Right lobe of liver (tissue), 6 donors: ENCODE data around the gene RSPO1. TPM values are rescaled to one million over a fixed set of nuclear protein-coding genes. Genes with fewer than 3 reads are reported as not detected.

Source experiments
- ATAC-seq, 4 donors: fragments of 200-7000 bp; cut with Tn5 transposase; one replicate each; pipeline ENCODE4 v1.9.1; 2020; ENCODE audit warnings: mild to moderate bottlenecking in 4 of 4, moderate library complexity in 4 of 4
- DNase-seq, 3 donors: peaks; one replicate each; pipeline ENCODE4 v3.0.0-alpha.2; 2020
- H3K27ac ChIP-seq, 3 donors: fragments of 200-600 bp; one replicate each; pipeline ENCODE4 v1.8.0; 2022
- H3K27me3 ChIP-seq, 2 donors: fragments of 200-600 bp; one replicate each; pipeline ENCODE4 v1.8.0; 2022
- H3K36me3 ChIP-seq, 4 donors: fragments of 200-600 bp; sonication (generic) in 1 of 4; one replicate each; pipeline versions ENCODE4 v1.5.1 to v1.8.0; 2017 to 2022; ENCODE audit warnings: control low read depth in 1 of 4
- H3K4me1 ChIP-seq, 4 donors: fragments of 200-600 bp; sonication (generic) in 1 of 4; one replicate each; pipeline versions ENCODE4 v1.5.1 to v1.8.0; 2017 to 2022; ENCODE audit warnings: control low read depth in 1 of 4
- H3K4me3 ChIP-seq, 3 donors: fragments of 200-600 bp; one replicate each; pipeline ENCODE4 v1.8.0; 2022
- H3K9me3 ChIP-seq, 4 donors: fragments of 200-600 bp; sonication (generic) in 1 of 4; one replicate each; pipeline versions ENCODE4 v1.5.1 to v1.8.0; 2017 to 2022; ENCODE audit warnings: control low read depth in 1 of 4
- POLR2A ChIP-seq: fragments of 450-650 bp; IDR thresholded peaks from one replicate; pipeline ENCODE4 v1.6.1; 2017; ENCODE audit warnings: antibody characterized with exemption, mild to moderate bottlenecking
- WGBS: methylation state at CpG from one replicate; pipeline ENCODE4 v1.1.6; 2018; ENCODE audit warnings: low coverage, low lambda C conversion rate; ENCODE audit not compliant: insufficient coverage; ENCODE audit errors: missing lambda C conversion rate; 5-methylcytosine and 5-hydroxymethylcytosine counted together
- intact Hi-C, 2 donors: fragments of 100-400 bp; cut with DNase I; formaldehyde crosslinking; loops; one replicate each; pipeline versions ENCODE4 v1.11.2 to v1.14.1; 2022
- total RNA-seq, 6 experiments: library from RNA; depleted of rRNA in 2 of 6; stranded (reverse); fragments of >200 nt in 2 of 6; fragmentation: NEBNext Ultra II Directional in 3 of 6; extraction: Animal tissue kit (Norgen Biotek cat#: 25700) in 3 of 6; gene quantifications; one replicate each; pipeline versions ENCODE4 v1.1.0 to v1.2.4, GENCODE V29; 2016 to 2023
- TF ChIP-seq, protein P1 (sequence below), 4 donors: fragments of 200-600 bp in 3 of 4; fragments of 450-650 bp in 1 of 4; IDR thresholded peaks; one replicate each; pipeline versions ENCODE4 v1.5.1 to v1.8.0; 2016 to 2022; ENCODE audit warnings: antibody characterized with exemption in 4 of 4, mild to moderate bottlenecking in 2 of 4
- donor health status: DM: no; HTN: yes; CAD: no.
- donor health status: DM: no; HTN: no; CAD: no.
- donor health status: DM: no; HTN: no; CAD: no.
- donor health status: DM: no; HTN: yes; CAD: no.
- donor health status: DM: no; HTN: yes; CAD: no.

Gene RSPO1
- total RNA-seq, 6 experiments from 2014 or later, result not detected

DNA sequence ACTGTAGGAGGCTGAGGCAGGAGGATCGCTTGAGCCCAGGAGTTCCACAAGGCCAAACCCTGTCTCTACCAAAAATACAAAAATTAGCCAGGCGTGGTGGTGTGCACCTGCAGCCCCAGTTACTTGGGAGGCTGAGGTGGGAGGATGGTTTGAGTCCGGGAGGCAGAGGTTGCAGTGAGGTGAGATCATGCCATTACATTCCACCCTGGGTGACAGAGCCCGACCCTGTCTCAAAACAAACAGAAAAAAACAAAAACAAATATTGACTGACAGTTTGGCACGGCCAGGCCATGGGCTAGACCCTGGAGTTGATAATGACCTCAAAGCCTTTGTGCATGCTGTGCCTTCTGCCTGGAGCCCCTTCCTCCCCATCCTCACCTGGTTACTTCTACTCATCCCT is 19.2 kb upstream of the RSPO1 start:
- Histone ChIP-seq H3K9me3 (no peaks in the 10 kb centered on the region), H3K27ac (no peak overlapping the region), H3K4me1 (no peaks in the 10 kb centered on the region), H3K4me3 (no peak overlapping the region), H3K36me3 (no peaks in the 10 kb centered on the region), H3K27me3 (no peaks in the 10 kb centered on the region)
- intact Hi-C loops, result no loop called here
- DNase-seq (no peak), ATAC-seq (no peak)
- 47% methylated on average over 4 of the region's 5 CpGs for WGBS
- TF ChIP-seq POLR2A, result no peak
- TF ChIP-seq, protein P1, sequence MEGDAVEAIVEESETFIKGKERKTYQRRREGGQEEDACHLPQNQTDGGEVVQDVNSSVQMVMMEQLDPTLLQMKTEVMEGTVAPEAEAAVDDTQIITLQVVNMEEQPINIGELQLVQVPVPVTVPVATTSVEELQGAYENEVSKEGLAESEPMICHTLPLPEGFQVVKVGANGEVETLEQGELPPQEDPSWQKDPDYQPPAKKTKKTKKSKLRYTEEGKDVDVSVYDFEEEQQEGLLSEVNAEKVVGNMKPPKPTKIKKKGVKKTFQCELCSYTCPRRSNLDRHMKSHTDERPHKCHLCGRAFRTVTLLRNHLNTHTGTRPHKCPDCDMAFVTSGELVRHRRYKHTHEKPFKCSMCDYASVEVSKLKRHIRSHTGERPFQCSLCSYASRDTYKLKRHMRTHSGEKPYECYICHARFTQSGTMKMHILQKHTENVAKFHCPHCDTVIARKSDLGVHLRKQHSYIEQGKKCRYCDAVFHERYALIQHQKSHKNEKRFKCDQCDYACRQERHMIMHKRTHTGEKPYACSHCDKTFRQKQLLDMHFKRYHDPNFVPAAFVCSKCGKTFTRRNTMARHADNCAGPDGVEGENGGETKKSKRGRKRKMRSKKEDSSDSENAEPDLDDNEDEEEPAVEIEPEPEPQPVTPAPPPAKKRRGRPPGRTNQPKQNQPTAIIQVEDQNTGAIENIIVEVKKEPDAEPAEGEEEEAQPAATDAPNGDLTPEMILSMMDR (IDR thresholded peaks at IDR 0.05), result no peak

DNA sequence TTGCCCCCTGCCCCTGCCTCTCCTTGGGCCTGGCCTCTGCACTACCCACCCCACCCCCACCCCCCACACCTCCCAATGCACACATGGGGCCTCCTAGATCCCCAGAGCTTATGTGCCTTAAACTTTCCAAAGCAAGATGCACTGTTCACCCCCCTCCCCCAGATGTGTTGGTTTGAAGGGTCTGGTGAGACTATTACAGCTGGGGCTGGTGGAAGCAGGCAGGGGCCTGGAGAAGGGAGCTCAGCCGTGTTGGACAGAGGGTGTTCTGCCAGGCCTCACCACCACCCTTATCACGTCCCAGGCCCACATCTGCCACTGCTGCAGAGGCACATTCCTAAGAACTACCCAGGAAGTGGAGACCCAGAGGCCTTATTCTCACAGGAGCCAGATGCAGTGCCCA is 18.3 kb upstream of the RSPO1 start:
- H3K27me3 ChIP-seq, result no peaks in the 10 kb centered on the region
- TF ChIP-seq, protein P1 (IDR thresholded peaks at IDR 0.05), result no peak
- TF ChIP-seq POLR2A, result no peak
- H3K9me3 ChIP-seq, result no peaks in the 10 kb centered on the region
- no peak overlapping the region for H3K27ac ChIP-seq
- DNase-seq (no peak), ATAC-seq (no peak)
- no peaks in the 10 kb centered on the region for H3K4me1 ChIP-seq
- no peaks in the 10 kb centered on the region for H3K36me3 ChIP-seq
- intact Hi-C loops, result no loop called here
- WGBS, result no CpG with 5 or more reads among the region's 2 CpGs
- no peak overlapping the region for H3K4me3 ChIP-seq

DNA sequence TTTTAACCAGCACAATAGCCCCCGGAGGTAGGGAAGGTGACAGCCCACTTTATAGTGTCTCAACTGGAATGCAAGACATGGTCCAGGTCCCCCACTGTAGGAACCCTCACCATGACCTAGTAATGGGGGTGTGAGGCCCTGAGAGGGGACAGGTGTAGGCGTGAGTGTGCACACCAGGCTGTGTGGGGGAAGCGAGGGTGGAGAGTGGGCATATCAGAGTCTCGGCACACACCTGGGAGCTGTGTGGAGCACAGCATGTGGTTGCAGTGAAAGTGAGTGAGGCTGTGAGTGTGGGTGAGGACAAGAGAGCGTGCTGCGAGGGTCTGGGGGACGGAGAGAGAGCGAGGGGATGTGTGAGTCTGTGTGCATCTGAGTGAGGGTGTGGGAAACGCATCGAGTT is 17.1 kb upstream of the RSPO1 start:
- intact Hi-C loops, result no loop called here

DNA sequence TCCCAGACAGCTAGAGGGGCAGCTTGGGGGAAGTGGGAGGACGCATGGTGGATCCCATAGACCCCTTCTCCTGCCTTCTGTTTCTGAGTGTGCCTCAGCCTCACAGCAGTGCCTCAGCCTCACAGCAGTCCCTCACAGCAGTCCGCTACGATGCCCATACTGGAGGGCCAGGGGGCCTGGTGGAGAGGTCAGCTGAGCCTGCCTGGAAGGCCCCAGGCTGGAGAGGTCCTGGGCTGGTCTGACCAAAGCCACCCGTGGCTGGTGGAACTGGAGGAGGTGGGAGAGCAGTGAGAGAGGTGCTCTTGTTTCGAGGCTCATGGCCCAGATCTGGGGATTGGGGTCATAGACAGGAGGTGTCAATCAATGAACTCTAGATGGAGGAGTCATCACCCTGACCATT is 16.0 kb upstream of the RSPO1 start:
- TF ChIP-seq, protein P1 (IDR thresholded peaks at IDR 0.05), result no peak
- TF ChIP-seq POLR2A, result no peak
- ATAC-seq (no peak), DNase-seq (no peak)
- Histone ChIP-seq H3K4me1 (no peaks in the 10 kb centered on the region), H3K9me3 (no peaks in the 10 kb centered on the region), H3K4me3 (no peak overlapping the region), H3K27me3 (no peaks in the 10 kb centered on the region), H3K27ac (no peak overlapping the region), H3K36me3 (no peaks in the 10 kb centered on the region)
- intact Hi-C loops, result no loop called here
- WGBS, result no CpG with 5 or more reads among the region's 5 CpGs

More for the DNA sequence above, 17.1 kb upstream of the RSPO1 start:
- WGBS, result 69% methylated on average over 7 of the region's 10 CpGs
- ATAC-seq (no peak), DNase-seq (no peak)
- Histone ChIP-seq H3K4me3 (no peak overlapping the region), H3K9me3 (no peaks in the 10 kb centered on the region), H3K27me3 (no peaks in the 10 kb centered on the region), H3K4me1 (no peaks in the 10 kb centered on the region), H3K36me3 (no peaks in the 10 kb centered on the region), H3K27ac (no peak overlapping the region)
- TF ChIP-seq POLR2A, result no peak
- TF ChIP-seq, protein P1 (IDR thresholded peaks at IDR 0.05), result no peak

DNA sequence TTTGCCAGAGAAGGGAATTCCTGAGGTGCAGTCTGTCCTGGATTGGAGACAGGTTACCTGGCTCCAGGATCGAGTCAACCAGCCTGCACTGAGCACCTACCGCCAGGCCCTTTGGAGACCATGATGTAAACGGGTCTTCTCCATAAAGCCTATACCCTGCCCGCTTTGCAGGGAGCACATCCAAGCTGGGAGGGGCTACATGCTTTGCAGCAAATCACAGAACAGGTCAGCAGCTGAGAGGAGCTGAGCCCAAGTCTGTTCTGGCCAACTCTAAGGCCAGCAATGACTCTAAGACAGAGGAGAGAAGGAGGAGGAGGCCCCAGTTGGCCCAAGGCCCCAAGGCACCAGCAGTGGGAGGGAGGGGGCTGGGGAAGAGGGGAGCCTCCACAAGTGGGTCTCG is 15.5 kb upstream of the RSPO1 start:
- no peak for ATAC-seq

More for the DNA sequence above, 15.5 kb upstream of the RSPO1 start:
- DNase-seq, result no peak
- H3K36me3 ChIP-seq, result no peaks in the 10 kb centered on the region
- no peak for TF ChIP-seq POLR2A
- TF ChIP-seq, protein P1 (IDR thresholded peaks at IDR 0.05), result no peak
- H3K4me1 ChIP-seq, result no peaks in the 10 kb centered on the region
- no peak overlapping the region for H3K27ac ChIP-seq
- no peaks in the 10 kb centered on the region for H3K9me3 ChIP-seq
- H3K4me3 ChIP-seq, result no peak overlapping the region
- WGBS, result 80% methylated on average over 1 of the region's 5 CpGs
- intact Hi-C loops, result no loop called here
- no peaks in the 10 kb centered on the region for H3K27me3 ChIP-seq
